Natural killer cell (primary cell): ENCODE data around the gene COLQ. TPM values are rescaled to one million over a fixed set of nuclear protein-coding genes. Genes with fewer than 3 reads are reported as not detected.

ENCODE experiments used
- ATAC-seq, 3 donors: fragments of 150-1000 bp in 2 of 3; fragments of 200-7000 bp in 1 of 3; cut with Tn5 transposase; 1 replicate in 1 of 3; 2 replicates in 2 of 3; pipeline ENCODE4 v1.10.0; 2021; ENCODE audit warnings: mild to moderate bottlenecking in 2 of 3, moderate library complexity in 2 of 3
- DNase-seq, 2 donors: peaks; one replicate each; pipeline versions ENCODE4 v3.0.0 to v3.0.0-alpha.2; 2013 to 2021; ENCODE audit warnings: mixed read lengths in 1 of 2
- H3K27ac ChIP-seq: one replicate; pipeline ENCODE4 v1.5.1; 2013; ENCODE audit warnings: mild to moderate bottlenecking, low read length
- H3K27me3 ChIP-seq: one replicate; pipeline ENCODE4 v1.6.1; 2013; ENCODE audit warnings: low read length; ENCODE audit not compliant: control insufficient read depth, insufficient read depth
- H3K36me3 ChIP-seq: one replicate; pipeline ENCODE4 v1.6.1; 2013; ENCODE audit warnings: low read length; ENCODE audit not compliant: control insufficient read depth, insufficient read depth
- H3K4me1 ChIP-seq: one replicate; pipeline ENCODE4 v1.6.1; 2013; ENCODE audit warnings: low read length; ENCODE audit not compliant: control insufficient read depth, insufficient read depth
- H3K4me3 ChIP-seq: one replicate; pipeline ENCODE4 v1.5.1; 2013; ENCODE audit warnings: low read length
- H3K9me3 ChIP-seq: one replicate; pipeline ENCODE4 v1.6.1; 2013; ENCODE audit warnings: low read length; ENCODE audit not compliant: control insufficient read depth, insufficient read depth
- H3K27ac Mint-ChIP-seq, 2 donors: one replicate each; pipeline ENCODE4 v1.8.0; 2022; ENCODE audit warnings: mild to moderate bottlenecking in 2 of 2, mixed read lengths in 2 of 2, moderate library complexity in 1 of 2
- H3K27me3 Mint-ChIP-seq, 2 donors: one replicate each; pipeline ENCODE4 v1.8.0; 2022; ENCODE audit warnings: low read depth in 2 of 2, mixed read lengths in 2 of 2
- H3K36me3 Mint-ChIP-seq: one replicate; pipeline ENCODE4 v1.8.0; 2022; ENCODE audit warnings: mixed read lengths
- H3K4me1 Mint-ChIP-seq, 2 donors: one replicate each; pipeline ENCODE4 v1.8.0; 2022; ENCODE audit warnings: mixed read lengths in 2 of 2
- H3K4me3 Mint-ChIP-seq: one replicate; pipeline ENCODE4 v1.8.0; 2022; ENCODE audit warnings: mild to moderate bottlenecking, moderate library complexity, mixed read lengths
- H3K9me3 Mint-ChIP-seq, 2 donors: one replicate each; pipeline ENCODE4 v1.8.0; 2022; ENCODE audit warnings: mixed read lengths in 2 of 2
- WGBS: methylation state at CpG from one replicate; pipeline ENCODE4 v1.1.7; 2013; ENCODE audit warnings: missing lambda C conversion rate; ENCODE audit not compliant: insufficient coverage; 5-methylcytosine and 5-hydroxymethylcytosine counted together
- intact Hi-C: fragments of 100-400 bp; cut with micrococcal nuclease; formaldehyde crosslinking; loops from one replicate; pipeline ENCODE4 v1.14.2; 2022
- total RNA-seq, 4 donors: library from RNA; stranded (reverse); fragments of 120-200 nt in 1 of 4; gene quantifications; one replicate each; pipeline versions ENCODE4 v1.2.3 to v1.2.4, GENCODE V29; 2013 to 2022
- TF ChIP-seq, protein P1 (sequence below): fragments of 200-600 bp; IDR thresholded peaks from one replicate; pipeline ENCODE4 v1.8.0; 2022; ENCODE audit warnings: antibody characterized with exemption

COLQ gene
- total RNA-seq, 3 donors from 2014 or later (not counting 1 experiment from before 2014, with no cell fraction given): 37.7 to 60.7 (median 55.8) TPM

GRCh38 chr3:15549846-15550245, 28.3 kb upstream of the COLQ start:
- Histone ChIP-seq H3K9me3 (no peaks in the 10 kb centered on the region), H3K27me3 (no peaks in the 10 kb centered on the region), H3K27ac (no peak overlapping the region), H3K4me1 (no peaks in the 10 kb centered on the region), H3K36me3 (no peaks in the 10 kb centered on the region), H3K4me3 (no peak overlapping the region)
- DNase-seq: no peak
- TF ChIP-seq, protein P1, sequence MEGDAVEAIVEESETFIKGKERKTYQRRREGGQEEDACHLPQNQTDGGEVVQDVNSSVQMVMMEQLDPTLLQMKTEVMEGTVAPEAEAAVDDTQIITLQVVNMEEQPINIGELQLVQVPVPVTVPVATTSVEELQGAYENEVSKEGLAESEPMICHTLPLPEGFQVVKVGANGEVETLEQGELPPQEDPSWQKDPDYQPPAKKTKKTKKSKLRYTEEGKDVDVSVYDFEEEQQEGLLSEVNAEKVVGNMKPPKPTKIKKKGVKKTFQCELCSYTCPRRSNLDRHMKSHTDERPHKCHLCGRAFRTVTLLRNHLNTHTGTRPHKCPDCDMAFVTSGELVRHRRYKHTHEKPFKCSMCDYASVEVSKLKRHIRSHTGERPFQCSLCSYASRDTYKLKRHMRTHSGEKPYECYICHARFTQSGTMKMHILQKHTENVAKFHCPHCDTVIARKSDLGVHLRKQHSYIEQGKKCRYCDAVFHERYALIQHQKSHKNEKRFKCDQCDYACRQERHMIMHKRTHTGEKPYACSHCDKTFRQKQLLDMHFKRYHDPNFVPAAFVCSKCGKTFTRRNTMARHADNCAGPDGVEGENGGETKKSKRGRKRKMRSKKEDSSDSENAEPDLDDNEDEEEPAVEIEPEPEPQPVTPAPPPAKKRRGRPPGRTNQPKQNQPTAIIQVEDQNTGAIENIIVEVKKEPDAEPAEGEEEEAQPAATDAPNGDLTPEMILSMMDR: no peak
- no peak for ATAC-seq
- 89% methylated on average over 6 of the region's 6 CpGs for WGBS
- Mint-ChIP-seq H3K27me3 (no peaks in the 10 kb centered on the region), H3K4me3 (no peak overlapping the region), H3K27ac (no peak overlapping the region), H3K9me3 (peaks cover 5 to 6% of the 10 kb centered on the region in 2 donors), H3K36me3 (peaks cover 12% of the 10 kb centered on the region), H3K4me1 (peaks cover 0 to 10% of the 10 kb centered on the region in 2 donors)
- intact Hi-C loops: loop anchor here (10.0 kb wide), 1 partner anchor 45 kb away; no protein-coding TSS in a partner anchor

GRCh38 chr3:15542614-15543013, 21.1 kb upstream of the COLQ start:
- intact Hi-C loops: no loop called here
- H3K27me3 ChIP-seq: no peaks in the 10 kb centered on the region
- ATAC-seq (no peak), DNase-seq (no peak)
- peaks cover 12% of the 10 kb centered on the region for H3K36me3 Mint-ChIP-seq
- no peak overlapping the region for H3K4me3 ChIP-seq
- no peak overlapping the region for H3K4me3 Mint-ChIP-seq
- H3K27ac Mint-ChIP-seq: no peak overlapping the region
- H3K9me3 ChIP-seq: no peaks in the 10 kb centered on the region
- TF ChIP-seq, protein P1: no peak
- 43% methylated on average over 3 of the region's 5 CpGs for WGBS
- no peak overlapping the region for H3K27ac ChIP-seq
- H3K27me3 Mint-ChIP-seq: no peaks in the 10 kb centered on the region
- peaks cover 14% of the 10 kb centered on the region for H3K4me1 ChIP-seq
- H3K36me3 ChIP-seq: no peaks in the 10 kb centered on the region
- H3K4me1 Mint-ChIP-seq: peaks cover 38 to 45% of the 10 kb centered on the region in 2 donors
- H3K9me3 Mint-ChIP-seq: peaks cover 5 to 6% of the 10 kb centered on the region in 2 donors

GRCh38 chr3:15541371-15541770, 19.9 kb upstream of the COLQ start:
- H3K27ac Mint-ChIP-seq: peak overlapping the region; percentile 19 to 64
- intact Hi-C loops: no loop called here
- TF ChIP-seq, protein P1: no peak
- H3K4me3 Mint-ChIP-seq: no peak overlapping the region
- WGBS: 100% methylated on average over 2 of the region's 4 CpGs
- H3K36me3 Mint-ChIP-seq: peaks cover 3% of the 10 kb centered on the region
- DNase-seq: no peak
- Histone ChIP-seq H3K9me3 (no peaks in the 10 kb centered on the region), H3K27ac (no peak overlapping the region), H3K4me3 (no peak overlapping the region), H3K27me3 (no peaks in the 10 kb centered on the region), H3K4me1 (peaks cover 20% of the 10 kb centered on the region), H3K36me3 (no peaks in the 10 kb centered on the region)
- H3K27me3 Mint-ChIP-seq: no peaks in the 10 kb centered on the region
- ATAC-seq: no peak
- H3K9me3 Mint-ChIP-seq: no peaks in the 10 kb centered on the region
- H3K4me1 Mint-ChIP-seq: peaks cover 50 to 58% of the 10 kb centered on the region in 2 donors

GRCh38 chr3:15539066-15539465, 17.6 kb upstream of the COLQ start:
- Mint-ChIP-seq H3K4me1 (peaks cover 67% of the 10 kb centered on the region in 2 donors), H3K9me3 (no peaks in the 10 kb centered on the region), H3K36me3 (no peaks in the 10 kb centered on the region), H3K27ac (peak overlapping the region; percentile 84 to 96), H3K4me3 (no peak overlapping the region), H3K27me3 (no peaks in the 10 kb centered on the region)
- H3K9me3 ChIP-seq: no peaks in the 10 kb centered on the region
- WGBS: 100% methylated on average over 1 of the region's 1 CpG
- no peak overlapping the region for H3K27ac ChIP-seq
- no peaks in the 10 kb centered on the region for H3K27me3 ChIP-seq
- no peak for ATAC-seq
- H3K4me1 ChIP-seq: peaks cover 38% of the 10 kb centered on the region
- no peak for DNase-seq
- H3K4me3 ChIP-seq: no peak overlapping the region
- TF ChIP-seq, protein P1: no peak
- H3K36me3 ChIP-seq: no peaks in the 10 kb centered on the region
- intact Hi-C loops: no loop called here
